ENCODE results near the gene SH2B2.
"Not testable (repeated sequence)": the region's sequence is repeated elsewhere in the genome, so short reads cannot be mapped to it uniquely, and the experiment has no call there.

SH2B2 gene

DNA sequence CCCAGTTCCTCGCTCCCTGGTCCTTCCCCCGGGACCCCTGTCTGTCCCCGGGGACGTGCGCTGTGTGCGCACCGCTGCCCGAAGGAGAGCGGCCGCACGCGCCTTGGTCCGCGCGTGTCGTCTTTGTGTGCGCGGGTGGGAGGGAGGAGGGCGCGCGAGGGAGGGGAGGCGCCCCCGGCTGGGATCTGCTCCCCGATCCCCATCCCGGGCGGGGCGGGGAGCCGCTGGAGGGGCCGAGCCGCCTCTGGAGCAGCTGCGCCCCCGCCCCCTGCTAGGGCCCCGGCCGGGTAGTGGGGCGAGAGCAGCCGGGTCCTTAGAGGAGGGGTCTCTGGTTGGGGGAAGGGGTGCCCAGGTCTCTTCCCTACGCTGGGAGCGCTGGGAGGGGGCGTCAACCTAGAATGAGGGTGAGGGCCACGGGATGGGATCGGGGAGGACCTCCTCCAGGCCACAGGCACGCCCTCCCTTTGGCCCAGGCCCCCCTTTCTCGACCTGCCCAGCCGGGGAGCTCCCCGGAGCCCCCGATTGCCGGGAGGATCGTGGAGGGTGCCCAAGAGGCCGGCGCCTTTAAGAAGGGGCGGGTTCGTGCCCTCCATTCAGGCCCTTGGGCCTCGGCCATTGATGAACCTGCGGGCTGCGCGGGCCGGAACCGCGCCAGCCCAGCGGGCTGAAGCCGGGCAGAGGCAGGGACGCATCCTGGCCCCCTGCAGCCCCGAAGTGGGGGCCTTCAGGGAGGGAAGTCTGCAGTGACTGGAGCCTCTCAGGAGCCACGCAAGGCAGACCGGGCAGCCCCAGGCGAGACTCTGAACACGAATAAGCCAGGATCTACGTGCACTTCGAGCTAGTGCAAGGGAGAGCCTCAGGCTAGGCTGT, 678 bp downstream of the SH2B2 start:
- DNase-seq = no peak

DNA sequence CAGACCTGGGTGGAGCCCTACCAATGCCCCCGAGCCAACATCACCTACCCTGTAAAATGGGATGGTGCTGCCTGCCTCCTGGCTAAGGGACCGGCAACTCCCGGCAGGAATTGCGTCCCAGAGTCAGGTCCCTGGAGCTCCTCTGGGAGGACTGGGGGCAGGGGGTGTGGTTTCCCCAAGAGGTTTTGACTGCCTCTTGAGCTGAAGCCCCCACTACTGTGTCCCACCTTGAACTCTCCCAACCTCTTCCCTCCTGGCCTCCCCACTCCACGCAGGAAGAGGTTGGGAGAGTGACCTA, 1.3 kb downstream of the SH2B2 start:
- no peak for DNase-seq

DNA sequence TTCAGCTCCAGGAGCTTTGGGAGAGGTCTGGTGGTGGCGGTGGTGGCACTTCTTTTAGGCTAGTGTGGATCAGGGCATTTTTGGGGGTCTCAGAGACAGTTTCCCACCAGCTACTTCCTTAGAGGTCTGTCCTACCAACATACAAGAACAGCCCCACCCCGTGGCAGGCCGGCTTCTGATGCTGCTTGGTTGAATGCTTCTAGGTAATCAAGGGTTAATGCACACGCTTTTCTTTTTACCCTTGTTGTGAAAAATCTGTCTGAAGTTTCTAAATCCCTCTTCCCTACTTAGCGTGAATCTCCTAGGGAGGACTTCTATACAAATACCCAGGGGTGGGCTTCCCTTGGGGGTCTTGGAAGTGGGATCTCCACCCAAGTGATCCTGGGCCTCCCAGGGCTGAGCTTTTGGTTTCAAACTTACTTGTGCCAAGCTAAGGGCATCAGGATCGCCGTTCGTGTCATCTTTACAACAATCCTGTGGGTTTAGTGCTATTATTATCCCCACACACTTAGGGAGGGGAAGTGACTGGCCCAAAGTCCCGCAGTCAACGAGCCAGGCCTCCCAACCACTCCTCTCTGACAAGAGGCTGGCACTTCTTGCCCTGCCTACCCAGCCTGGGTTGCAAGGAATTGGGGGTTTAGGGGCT, 1.7 kb downstream of the SH2B2 start:
- no peak for DNase-seq

DNA sequence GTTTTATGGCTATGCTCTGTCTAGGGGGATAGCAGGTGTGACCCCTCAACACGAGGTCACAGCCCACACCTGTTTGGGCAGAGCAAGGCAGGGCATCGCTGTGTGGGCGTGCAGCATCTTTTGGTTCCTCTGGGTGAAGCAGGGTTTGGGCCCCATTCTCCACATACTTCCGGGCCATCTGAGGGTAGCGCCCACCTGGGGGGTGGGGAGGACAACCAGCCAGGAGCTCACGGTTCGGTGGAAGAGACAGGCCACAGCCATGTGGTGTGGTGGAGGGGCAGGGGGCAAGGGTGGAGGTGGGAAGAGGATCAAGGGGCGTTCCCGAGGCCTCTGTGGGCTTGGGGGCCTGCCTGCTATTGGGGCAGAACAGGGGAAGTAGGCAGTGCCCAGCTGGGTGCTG, 2.4 kb downstream of the SH2B2 start:
- no peak for DNase-seq

DNA sequence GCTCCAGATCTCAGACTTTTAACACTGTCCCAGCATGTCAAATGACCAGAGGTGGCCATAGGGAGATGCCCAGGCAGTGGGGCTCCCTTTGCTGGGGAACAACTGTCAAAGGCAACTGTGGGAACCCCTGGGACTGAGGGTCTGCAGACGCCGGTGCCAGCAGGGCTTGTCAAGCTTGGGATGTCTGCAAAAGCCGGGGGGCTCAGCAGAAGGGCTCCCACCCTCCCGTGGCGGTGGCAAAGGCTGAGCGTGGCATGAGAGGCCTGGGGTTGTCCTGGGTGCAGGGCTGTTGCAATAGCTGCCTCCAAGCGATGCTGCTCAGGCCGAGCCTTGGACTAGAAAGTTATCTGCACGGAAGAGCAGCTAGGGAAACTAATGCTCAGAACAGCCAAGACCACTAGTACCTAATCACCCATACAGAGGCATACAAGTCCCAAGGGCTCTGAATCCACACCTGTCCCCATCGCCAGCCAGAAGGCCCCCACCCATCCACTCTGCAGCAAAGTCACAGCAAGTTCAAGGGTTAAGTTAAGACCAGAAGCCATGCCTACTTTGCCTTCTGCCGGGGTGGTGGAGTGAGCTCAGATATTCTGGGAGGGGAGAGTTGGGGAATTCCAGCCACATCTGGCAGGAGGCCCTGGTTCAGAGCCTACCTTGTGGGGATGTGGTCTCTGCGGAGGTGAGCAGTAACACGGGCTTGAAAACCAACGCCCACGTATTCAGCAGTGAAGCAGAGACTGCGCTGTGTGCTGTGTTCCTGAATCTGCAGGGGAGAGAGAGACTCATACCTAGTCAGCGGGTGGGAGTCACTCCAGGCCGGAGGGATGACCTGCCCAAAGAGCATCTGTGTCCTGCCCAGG, 4.6 kb downstream of the SH2B2 start:
- DNase-seq = no peak

DNA sequence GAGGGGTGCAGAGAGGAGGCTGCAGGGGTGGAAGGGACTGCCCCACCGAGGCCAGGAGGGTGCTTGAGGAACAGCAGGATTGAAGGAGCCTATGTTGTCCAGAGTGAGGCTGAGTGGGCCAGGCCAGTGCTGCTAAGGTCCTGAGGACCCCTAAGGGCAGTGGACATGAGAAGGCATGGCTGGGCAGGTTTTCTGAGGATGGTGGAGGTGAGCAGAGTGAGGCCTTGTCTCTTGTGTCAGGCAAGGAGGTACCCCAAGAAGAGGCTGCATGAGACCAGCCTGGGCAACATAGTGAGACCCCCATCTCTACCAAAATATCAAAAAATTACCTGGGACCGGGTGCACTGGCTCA, 5.2 kb downstream of the SH2B2 start:
- DNase-seq = no peak

DNA sequence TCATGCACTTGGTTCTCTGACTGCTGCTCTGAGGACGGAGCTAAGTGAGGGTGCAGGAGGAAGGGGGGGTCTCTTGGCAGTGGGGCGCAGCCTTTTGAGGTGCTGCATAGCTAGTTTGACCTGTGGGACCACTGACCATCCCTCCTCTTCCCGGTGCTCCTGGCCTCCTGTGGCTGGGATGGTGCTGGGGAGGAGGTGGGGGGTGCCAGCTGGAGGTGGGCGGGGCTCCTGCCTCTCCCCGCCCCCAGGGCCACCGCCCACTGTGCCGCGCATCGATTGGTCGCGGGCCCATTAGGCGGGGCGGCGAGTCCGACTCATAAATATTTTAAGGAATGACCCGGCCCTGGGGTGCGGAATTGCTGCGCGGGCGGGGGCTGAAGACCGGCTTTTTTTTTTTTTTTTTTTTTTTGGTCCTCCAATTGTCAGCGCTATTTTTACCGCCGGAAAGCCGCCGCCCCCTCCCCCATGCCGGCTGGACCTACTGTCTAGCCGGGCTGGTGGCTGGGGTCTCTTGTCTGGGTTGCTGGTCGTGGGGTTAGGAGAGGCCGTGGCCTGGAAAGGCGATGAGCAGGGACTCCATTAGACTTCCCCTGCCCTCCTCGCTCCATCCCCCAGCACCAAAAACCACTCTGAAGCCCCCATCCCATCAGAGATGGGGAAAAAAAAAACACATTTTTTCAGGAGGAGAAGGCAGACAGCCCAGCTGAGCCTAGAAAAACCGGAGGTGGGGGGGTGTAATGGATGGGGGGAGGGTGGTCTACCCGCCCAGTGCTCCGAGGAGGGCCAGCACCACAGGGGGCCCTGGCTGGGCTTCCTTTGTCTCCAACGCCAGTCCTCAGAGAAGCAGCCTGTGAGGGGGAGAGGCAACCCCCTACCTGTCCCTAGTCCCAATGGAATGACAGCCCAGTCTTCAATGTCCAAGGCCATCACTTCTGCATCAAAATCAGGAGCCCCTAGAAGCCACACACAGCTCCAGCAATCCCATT, 6.4 kb downstream of the SH2B2 start:
- DNase-seq = no peak

DNA sequence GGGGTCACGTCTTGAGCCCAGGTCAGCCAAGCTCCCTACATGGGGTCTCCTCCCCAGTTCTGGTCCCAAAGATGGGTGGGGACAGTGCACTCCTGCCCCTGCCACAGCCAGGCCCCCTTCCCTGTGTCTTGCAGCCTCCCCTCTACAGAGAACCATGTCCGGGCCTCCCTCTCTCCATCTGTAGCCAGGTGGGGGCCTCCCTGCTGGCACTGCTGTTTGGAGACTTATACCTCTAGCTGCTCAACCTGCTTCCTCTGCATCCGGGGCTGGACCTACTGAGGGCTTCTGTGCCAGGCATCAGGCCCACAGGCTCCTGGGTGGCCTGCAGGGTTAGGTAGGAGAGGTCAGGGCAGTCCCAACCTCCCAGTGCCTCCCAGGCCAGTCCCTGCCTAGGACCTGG, 7.9 kb downstream of the SH2B2 start:
- no peak for DNase-seq

DNA sequence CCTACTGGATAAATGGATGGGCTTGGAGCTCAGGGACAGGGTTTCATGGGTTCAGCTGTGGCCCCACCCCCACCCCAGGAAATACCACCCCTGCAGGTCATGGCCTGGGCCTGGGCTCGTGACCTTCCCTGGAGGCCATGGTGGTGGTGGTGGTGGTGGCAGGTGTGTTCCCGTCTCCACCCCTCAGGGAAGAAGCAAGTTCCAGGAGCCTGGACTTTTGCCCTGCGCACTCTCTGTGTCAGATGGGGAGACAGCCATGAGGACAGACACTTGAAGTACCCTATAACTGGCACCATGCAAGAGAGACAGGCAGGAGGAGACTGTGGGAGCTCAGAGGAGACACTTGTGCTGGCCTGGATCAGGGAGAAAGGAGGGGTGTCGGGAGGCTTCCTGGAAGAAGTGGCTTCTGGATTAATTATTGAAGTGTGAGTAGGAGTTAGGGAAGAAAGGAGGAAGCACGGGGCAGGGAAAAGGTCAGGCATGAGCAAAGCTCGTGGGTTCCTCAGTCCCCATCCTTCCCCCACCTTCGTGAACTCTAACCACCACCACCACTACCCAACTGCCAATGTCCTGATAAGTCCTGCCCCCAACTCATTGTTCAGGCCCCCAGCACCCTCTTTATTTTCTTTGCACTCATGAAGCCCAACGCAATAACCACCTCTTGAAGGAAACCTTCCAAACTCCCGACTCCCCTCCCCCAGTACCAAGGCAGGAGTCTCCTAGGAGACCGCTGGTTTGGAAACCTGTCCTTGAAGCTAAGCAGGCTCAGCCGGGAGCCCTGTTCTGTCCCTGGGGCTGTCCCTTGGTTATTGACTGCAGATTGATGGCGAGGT, 8.9 kb downstream of the SH2B2 start:
- DNase-seq = no peak

DNA sequence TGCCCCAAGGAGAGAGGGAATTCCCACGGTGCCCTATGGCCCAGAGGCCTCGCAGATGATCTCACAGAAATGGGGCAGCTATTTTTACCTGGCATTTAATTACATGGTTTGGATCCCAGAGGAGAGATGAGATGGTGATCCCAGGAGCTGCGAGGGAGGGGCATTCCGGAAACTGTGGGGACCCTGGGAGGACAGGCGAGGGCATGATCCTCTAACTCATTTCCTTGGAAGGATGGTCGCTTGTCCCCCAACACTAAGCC, 9.4 kb downstream of the SH2B2 start:
- DNase-seq = no peak

DNA sequence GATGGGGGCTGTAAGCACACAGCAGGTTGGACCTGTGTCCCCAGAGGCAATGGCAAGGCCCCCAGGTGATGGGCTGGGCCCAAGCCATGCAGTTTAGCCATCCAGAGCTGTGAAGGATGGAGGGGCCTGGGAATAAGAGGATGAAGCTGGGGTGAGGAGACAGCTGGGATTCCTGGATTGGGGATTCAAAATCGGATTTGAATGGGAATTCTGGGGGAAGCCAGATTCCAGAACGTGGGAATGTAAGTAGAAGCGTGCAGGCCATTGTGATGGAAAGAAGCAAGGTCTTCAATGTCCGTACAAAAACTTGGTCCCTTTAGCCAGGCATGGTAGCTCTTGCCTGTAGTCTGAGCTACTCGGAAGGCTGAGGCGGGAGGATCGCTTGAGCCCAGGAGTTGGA, 9.8 kb downstream of the SH2B2 start:
- DNase-seq = no peak

DNA sequence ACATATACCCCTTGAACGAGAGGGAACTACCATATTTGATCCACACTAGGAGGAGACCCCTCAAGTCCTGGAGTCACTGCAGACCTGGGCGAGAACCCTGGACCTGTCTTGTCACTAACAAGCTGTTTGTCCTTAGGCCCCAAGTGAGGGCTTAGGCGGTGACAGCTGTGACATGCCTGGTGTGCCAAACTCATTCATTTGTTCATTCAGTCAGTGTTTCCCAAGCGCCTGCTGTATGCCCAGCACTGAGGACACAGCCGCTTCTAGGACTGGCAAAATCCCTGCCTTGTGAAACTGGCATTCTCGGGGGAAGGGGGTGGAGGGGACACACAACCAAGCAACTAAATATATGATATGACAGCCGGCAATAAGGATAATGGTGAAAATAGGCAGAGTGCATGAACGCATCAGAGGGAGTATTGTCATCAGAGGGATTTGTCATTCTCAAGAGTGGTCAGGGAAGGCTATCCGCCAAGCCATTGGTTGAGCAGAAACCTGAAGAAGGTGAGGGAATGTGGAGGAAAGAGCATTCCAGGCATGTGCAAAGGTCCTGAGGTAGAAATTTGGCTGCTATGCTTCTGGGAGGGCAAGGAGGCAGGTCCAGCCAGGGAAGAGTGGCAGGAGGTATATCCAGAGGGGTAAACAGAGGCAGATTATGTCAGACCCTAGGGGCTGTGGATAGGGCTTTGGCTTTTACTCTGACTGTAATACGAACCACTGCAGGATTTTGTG, 11.0 kb downstream of the SH2B2 start:
- DNase-seq = no peak

DNA sequence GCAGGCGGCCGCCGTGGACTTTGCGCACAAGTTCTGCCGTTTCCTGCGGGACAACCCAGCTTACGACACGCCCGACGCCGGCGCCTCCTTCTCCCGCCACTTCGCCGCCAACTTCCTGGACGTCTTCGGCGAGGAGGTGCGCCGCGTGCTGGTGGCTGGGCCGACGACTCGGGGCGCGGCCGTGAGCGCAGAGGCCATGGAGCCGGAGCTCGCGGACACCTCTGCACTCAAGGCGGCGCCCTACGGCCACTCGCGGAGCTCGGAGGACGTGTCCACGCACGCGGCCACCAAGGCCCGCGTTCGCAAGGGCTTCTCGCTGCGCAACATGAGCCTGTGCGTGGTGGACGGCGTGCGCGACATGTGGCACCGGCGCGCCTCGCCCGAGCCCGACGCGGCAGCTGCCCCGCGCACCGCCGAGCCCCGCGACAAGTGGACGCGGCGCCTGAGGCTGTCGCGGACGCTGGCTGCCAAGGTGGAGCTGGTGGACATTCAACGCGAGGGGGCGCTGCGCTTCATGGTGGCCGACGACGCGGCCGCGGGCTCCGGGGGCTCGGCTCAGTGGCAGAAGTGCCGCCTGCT, 14.1 kb downstream of the SH2B2 start:
- DNase-seq = no peak

DNA sequence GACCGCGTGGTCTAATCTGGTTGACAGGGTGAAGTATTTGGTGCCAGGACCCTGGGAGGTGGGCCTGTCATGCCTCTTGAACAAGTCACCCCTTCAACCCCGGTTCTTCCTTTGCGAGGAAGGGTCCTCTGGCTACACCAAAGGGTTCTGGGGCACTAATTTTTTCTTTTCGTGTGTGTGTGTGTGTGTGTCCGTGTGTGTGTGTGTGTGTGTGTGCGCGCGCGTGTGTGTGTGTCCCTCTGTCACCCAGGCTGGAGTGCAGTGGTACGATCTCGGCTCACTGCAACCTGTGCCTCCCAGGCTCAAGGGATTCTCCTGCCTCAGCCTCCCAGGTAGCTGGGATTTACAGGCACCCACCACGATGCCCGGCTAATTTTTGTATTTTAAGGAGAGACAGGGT, 14.7 kb downstream of the SH2B2 start:
- not testable (repeated sequence) for DNase-seq

DNA sequence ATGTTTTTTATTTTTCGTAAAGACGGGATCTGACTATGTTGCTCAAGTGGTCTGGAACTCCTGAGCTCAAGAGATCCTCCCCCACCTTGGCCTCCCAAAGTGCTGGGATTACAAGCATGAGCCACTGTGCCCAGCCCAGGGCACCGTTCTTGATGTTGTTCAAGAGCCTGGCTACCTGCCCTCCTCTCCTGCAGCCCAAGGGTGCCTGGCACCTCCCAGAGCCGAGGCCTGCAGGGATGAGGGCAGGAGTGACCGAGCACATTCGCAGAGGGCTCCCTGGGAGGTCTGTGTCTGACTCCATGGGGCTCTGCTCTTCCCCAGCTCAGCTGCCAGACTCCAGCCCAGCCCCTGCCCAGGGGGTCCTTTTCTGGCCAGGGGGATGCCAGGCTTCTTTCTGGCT, 15.4 kb downstream of the SH2B2 start:
- no peak for DNase-seq

DNA sequence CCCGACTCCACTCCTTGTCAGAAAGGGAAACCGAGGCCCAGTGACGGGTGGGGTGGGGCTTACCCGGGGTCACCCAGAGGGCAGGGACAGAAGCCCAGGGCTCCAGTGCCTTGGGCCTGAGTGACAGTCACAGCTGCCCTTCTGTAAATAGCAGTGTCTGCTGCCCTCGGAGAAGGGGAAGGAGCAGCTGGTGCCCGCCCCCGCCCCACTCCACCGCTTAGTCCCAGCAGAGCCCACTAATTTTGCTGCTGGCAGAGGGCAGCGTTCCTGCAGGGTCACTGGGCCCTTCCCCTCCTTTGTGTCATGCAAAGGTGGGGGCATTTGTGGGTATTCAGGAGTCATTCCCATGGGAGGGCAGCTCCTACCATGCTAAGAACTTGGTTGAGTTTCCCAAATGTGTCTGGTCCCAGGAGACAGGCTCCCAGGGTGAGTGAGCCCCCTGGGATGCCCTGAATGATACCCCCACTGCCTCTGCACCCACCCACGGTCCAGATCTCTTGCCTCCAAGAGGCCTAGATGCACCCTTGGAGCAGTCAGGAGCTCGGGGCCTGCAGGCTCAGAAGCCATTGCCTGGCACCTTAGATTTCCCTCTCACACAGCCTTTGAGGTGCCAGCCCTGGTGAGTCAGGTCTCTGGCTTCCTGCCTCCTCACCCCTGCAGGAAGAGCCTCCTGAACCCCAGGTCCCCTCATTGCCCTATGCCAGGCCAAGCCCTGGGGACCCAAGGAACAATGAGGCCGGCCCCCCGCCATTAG, 17.2 kb downstream of the SH2B2 start:
- DNase-seq = no peak

DNA sequence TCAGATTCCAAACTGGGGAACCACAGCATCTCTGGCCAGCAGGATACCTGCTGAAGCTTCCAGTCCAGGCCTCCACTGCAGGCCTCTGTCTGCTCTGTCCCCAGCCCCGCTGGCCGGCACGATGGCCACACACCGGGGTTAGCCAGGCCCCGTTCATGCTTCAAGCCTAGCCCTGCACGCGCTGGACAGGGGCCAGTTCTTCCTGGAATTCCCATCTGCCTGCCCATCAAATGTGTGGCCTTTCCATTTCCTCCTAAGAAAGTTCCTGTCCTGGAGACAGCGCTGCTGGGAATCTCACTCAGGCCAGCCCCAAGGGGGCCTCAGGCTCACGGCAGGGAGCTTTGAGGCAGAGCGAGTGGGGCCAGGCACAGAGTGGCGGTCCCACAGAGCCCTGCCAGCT, 18.0 kb downstream of the SH2B2 start:
- no peak for DNase-seq

DNA sequence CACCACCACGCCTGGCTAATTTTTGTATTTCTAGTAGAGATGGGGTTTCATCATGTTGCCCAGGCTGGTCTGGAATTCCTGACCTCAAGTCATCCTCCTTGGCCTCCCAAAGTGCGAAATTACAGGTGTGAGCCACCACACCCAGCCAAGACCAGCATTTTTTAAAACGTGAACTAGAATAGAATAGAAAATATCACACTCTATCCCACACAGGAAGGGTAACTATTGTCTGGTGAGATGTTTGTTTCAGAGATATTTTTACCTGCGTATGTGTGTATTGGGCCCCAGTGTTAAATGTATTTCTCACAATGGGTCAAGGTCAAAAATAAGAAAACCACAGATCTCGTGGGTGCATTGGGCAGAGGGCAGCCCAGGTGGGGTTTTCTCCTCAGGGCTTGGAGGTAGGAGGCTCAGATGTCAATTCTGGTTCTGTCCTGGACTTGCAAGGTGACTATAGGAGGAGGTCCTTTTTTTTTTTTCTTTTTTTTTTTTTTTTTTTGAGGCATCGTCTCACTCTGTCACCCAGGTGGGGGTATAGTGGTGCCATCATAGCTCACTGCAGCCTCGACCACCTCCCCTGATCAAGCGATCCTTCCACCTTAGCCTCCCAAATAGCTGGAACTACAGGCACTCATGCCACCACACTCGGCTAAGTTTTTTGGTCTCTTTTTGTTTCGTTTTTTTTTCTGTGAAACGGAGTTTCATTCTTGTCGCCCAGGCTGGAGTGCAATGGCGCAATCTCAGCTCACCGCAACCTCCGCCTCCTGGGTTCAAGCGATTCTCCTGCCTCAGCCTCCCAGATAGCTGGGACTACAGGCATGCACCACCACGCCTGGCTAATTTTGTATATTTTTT, 19.0 kb downstream of the SH2B2 start:
- no peak for DNase-seq
